ENCODE measurements around the gene DMBT1.

GRCh38 chr10:122669842-122670241, 109.3 kb downstream of the DMBT1 start:
- TF ChIP-seq SUZ12 (IDR thresholded peaks at IDR 0.05) (no peak), LEF1 (IDR thresholded peaks at IDR 0.05; ENCODE audit: borderline replicate concordance) (no peak), FOXK2 (IDR thresholded peaks at IDR 0.05) (no peak), ZNF384 (IDR thresholded peaks at IDR 0.05) (no peak), ELF4 (IDR thresholded peaks at IDR 0.05) (no peak), BHLHE40 (IDR thresholded peaks at IDR 0.05; ENCODE audit: borderline replicate concordance) (no peak), L3MBTL2 (conservative IDR thresholded peaks at IDR 0.05) (no peak), TARDBP (IDR thresholded peaks at IDR 0.05) (no peak), FOXM1 (IDR thresholded peaks at IDR 0.05; ENCODE audit: borderline replicate concordance) (no peak), SP1 (IDR thresholded peaks at IDR 0.05) (no peak), ARNT (IDR thresholded peaks at IDR 0.05) (no peak), FOXA1 (IDR thresholded peaks at IDR 0.05) (no peak)

All from HEK293T (cell line).